Body of pancreas (tissue), 4 donors: ENCODE measurements around the gene MOSPD3. TPM values are rescaled to one million over a fixed set of nuclear protein-coding genes. Genes with fewer than 3 reads are reported as not detected.
A peak's percentile ranks its signal among the peaks of the same experiment; 100 is the strongest.

Experiments used
- ATAC-seq: fragments of 150-250 bp; one replicate; pipeline ENCODE4 v1.9.1; 2016
- DNase-seq, 4 donors: peaks; one replicate each; pipeline ENCODE4 v3.0.0-alpha.2; 2019
- H3K27ac ChIP-seq, 4 donors: fragments of 200-600 bp; sonication (generic); 1 replicate in 3 of 4; 2 replicates in 1 of 4; pipeline versions ENCODE4 v1.5.1 to v1.6.1; 2016 to 2019; ENCODE audit warnings: mild to moderate bottlenecking in 1 of 4, mixed read lengths in 1 of 4, moderate library complexity in 1 of 4
- H3K27me3 ChIP-seq, 2 donors: fragments of 200-600 bp; sonication (generic); one replicate each; pipeline ENCODE4 v1.6.0; 2016; ENCODE audit warnings: mild to moderate bottlenecking in 1 of 2
- H3K36me3 ChIP-seq, 2 donors: fragments of 200-600 bp; sonication (generic); replicated peaks in 1 of 2; 2 replicates each; pipeline ENCODE4 v1.5.1; 2016; ENCODE audit warnings: low read depth in 2 of 2; ENCODE audit not compliant: insufficient read depth in 1 of 2
- H3K4me1 ChIP-seq: fragments of 200-600 bp; sonication (generic); one replicate; pipeline ENCODE4 v1.6.0; 2016
- H3K4me3 ChIP-seq, 2 donors: fragments of 200-600 bp; sonication (generic); 1 replicate in 1 of 2; 2 replicates in 1 of 2; pipeline ENCODE4 v1.5.1; 2016 to 2019
- H3K9me3 ChIP-seq, 3 donors: fragments of 200-600 bp; sonication (generic); 1 replicate in 2 of 3; 2 replicates in 1 of 3; pipeline ENCODE4 v1.5.1; 2016
- CTCF ChIP-seq, 7 experiments: fragments of 450-650 bp in 4 of 7; fragments of 200-600 bp in 3 of 7; sonication (generic) in 3 of 7; IDR thresholded peaks; one replicate each; pipeline ENCODE4 v1.5.1; 2016 to 2019; ENCODE audit warnings: antibody characterized with exemption in 7 of 7
- POLR2A ChIP-seq, 3 donors: fragments of 450-650 bp; IDR thresholded peaks; one replicate each; pipeline ENCODE4 v1.6.1; 2016; ENCODE audit warnings: antibody characterized with exemption in 3 of 3, mild to moderate bottlenecking in 2 of 3
- WGBS, 2 donors: methylation state at CpG; one replicate each; pipeline ENCODE4 v1.1.5; 2017; 5-methylcytosine and 5-hydroxymethylcytosine counted together
- intact Hi-C: fragments of 100-400 bp; cut with DNase I; formaldehyde crosslinking; loops from one replicate; pipeline ENCODE4 v1.15.1; 2023
- total RNA-seq, 2 donors: library from RNA; depleted of rRNA; stranded (reverse); fragments of >200 nt; gene quantifications; one replicate each; pipeline ENCODE4 v1.1.0, GENCODE V29; 2016

The MOSPD3 gene
- total RNA-seq, 2 donors from 2014 or later, result 6.9 to 8.6 TPM

GRCh38 chr7:100586266-100587025 lies 25.9 kb upstream of the MOSPD3 start, which contains the start of gene FBXO24:
FBXO24 (plus strand) TSS chr7:100586328; CDS start chr7:100586626, 298 bp downstream.
- Histone ChIP-seq H3K36me3 (peaks cover 0 to 2% of the 10 kb centered on the region in 2 donors), H3K4me1 (peaks cover 45% of the 10 kb centered on the region), H3K27ac (peak within 1 kb of the TSS; percentile 98 to 100 (median 99)), H3K4me3 (peak within 1 kb of the TSS; percentile 38 to 84), H3K9me3 (no peaks in the 10 kb centered on the region), H3K27me3 (no peaks in the 10 kb centered on the region)
- 0 to 1% methylated on average over 34 to 52 of the region's 53 CpGs for WGBS, 2 donors
- TF ChIP-seq CTCF (IDR thresholded peaks at IDR 0.05), result no peak
- no peak for TF ChIP-seq POLR2A (IDR thresholded peaks at IDR 0.05)
- DNase-seq, result peak; percentile 99 to 100 (median 99)
- intact Hi-C loops, result no loop called here
- peak; percentile 89 for ATAC-seq

GRCh38 chr7:100588438-100588837 lies 23.9 kb upstream of the MOSPD3 start:
- Histone ChIP-seq H3K27me3 (no peaks in the 10 kb centered on the region), H3K36me3 (no peaks in the 10 kb centered on the region), H3K4me1 (peaks cover 25% of the 10 kb centered on the region), H3K4me3 (no peak overlapping the region), H3K9me3 (no peaks in the 10 kb centered on the region), H3K27ac (no peak overlapping the region)
- ATAC-seq, result no peak
- no peak for DNase-seq
- intact Hi-C loops, result no loop called here
- TF ChIP-seq CTCF (IDR thresholded peaks at IDR 0.05) (peak in 3 of 7 experiments; percentile 9 to 42 (median 25)), POLR2A (IDR thresholded peaks at IDR 0.05) (no peak)
- WGBS, 2 donors, result 57 to 72% methylated on average over 1 of the region's 1 CpG

DNA sequence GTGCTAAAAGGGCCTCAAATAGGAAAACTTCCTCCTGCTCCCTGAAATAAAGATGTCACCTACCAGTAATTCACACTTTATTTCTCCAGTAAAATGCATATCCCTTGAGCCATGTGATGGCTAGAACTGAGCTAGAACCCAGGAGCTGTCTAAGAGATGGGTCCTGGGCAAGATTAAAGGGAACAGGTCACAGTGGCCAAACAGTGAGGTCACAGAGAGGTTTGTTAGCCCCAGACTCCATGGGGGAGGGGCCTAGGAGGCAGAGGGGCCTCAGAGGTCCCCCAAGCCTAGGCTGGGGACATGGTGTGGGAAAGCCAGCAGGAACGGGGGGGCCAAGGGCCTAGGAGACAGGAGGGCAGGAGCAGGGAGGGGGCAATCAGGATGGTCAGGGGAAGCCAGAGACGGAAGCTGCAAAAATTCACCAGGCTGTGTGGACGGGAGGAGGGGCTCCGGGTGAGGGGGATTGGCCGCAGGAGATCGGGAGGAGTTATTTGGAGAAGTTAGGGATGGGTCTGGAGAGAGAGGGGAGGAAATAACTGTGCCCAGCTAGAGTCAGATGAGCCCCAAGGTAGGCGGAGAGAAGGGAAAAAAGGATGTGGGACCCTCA lies 22.9 kb upstream of the MOSPD3 start:
- WGBS, 2 donors, result 52 to 55% methylated on average over 7 of the region's 7 CpGs
- no peak overlapping the region for H3K4me3 ChIP-seq
- no peak for ATAC-seq
- no peaks in the 10 kb centered on the region for H3K9me3 ChIP-seq
- DNase-seq, result no peak
- intact Hi-C loops, result no loop called here
- no peaks in the 10 kb centered on the region for H3K27me3 ChIP-seq
- H3K4me1 ChIP-seq, result peaks cover 15% of the 10 kb centered on the region
- H3K36me3 ChIP-seq, result no peaks in the 10 kb centered on the region
- TF ChIP-seq CTCF (IDR thresholded peaks at IDR 0.05) (no peak), POLR2A (IDR thresholded peaks at IDR 0.05) (no peak)
- peak overlapping the region in 1 of 4 donors; percentile 39 for H3K27ac ChIP-seq

GRCh38 chr7:100590077-100590737 lies 22.1 kb upstream of the MOSPD3 start:
- peak overlapping the region in 1 of 4 donors; percentile 39 for H3K27ac ChIP-seq
- 48 to 55% methylated on average over 20 of the region's 20 CpGs for WGBS, 2 donors
- no peak for ATAC-seq
- no peaks in the 10 kb centered on the region for H3K36me3 ChIP-seq
- no peaks in the 10 kb centered on the region for H3K27me3 ChIP-seq
- H3K4me1 ChIP-seq, result peaks cover 8% of the 10 kb centered on the region
- no peak for DNase-seq
- TF ChIP-seq CTCF (IDR thresholded peaks at IDR 0.05) (no peak), POLR2A (IDR thresholded peaks at IDR 0.05) (no peak)
- H3K4me3 ChIP-seq, result no peak overlapping the region
- H3K9me3 ChIP-seq, result no peaks in the 10 kb centered on the region
- intact Hi-C loops, result no loop called here
